ENCODE measurements around the gene ARHGAP12. TPM values are rescaled to one million over a fixed set of nuclear protein-coding genes. Genes with fewer than 3 reads are reported as not detected.

The ARHGAP12 gene
- 13.2 and 18.7 TPM in 2 replicates for total RNA-seq

DNA sequence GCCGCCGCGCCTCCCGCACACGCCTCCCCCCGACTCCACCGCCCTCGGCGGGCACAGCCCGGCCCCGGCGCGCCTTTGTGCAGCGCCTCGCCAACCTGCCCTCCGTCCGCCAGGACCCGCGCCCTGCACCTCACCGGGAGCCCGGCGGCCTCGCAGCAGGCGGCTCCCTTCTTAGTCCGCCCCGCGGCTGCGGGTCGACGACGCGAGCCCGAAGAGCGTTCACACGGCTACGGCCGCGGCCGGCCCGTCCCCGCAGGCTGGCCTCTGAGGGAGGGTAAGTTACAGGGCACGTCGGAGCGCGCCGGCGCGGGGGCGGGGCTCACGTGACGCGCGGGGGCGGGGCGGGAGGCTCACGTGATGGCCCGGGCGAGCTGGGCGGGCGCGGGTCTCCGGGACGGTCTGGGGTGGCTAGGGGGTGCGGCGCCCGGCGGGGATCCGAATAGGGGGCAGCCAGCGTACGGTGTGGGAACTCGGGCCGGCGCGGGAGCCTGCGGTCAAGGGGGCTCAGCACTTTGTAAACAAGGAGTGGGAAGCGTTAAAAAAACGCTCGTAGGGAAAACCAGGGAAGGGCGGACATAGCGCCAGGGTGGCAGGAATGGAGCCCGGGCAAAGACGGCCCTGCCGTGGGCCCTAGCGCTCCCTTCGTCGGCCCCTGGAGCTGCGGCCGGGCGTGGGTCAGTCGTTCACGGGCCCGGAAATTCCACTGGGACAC is at the start of gene ARHGAP12:
ARHGAP12 (minus strand) TSS at position 283 of the 712 bp plus-strand sequence. CDS start 19,976 bp downstream, outside the sequence.

Other genes with a start within 250 kb of the ARHGAP12 start
- 70.8 and 89.3 TPM in 2 replicates for gene KIF5B, start 127.6 kb upstream of the ARHGAP12 start, total RNA-seq

Data from bronchus fibroblast of lung (primary cell).